ENCODE results near the gene ATG12. TPM values are rescaled to one million over a fixed set of nuclear protein-coding genes. Genes with fewer than 3 reads are reported as not detected.

Gene ATG12
- total and polyA plus RNA-seq, 4 donors = 14.8 to 43.1 (median 24.1) TPM

DNA sequence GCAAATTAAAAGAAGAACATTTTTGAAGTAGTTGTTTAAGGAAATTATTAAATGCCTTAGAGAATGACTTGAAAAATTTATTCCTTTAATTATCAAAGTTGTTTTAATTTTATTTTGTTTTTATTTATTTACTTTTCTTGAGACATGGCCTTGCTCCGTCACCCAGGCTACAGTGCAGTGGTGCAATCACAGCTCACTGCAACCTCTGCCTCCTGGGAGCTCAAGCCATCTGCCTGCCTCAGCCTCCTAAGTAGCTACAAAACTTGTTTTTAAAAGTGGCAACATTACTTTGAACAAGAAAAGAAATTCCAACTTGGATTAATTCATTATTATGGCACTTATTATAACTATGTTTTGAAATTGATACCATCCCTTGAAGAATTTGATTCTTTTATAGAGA, 53.9 kb downstream of the ATG12 start:
- WGBS = 16% methylated on average over 1 of the region's 1 CpG
- Histone ChIP-seq H3K27ac (ENCODE audit: low read depth in 1 of 2, low read length in 2 of 2) (no peak overlapping the region), H3K27me3 (ENCODE audit: control insufficient read depth in 4 of 4, insufficient read depth in 4 of 4, low read length in 3 of 4) (no peaks in the 10 kb centered on the region), H3K4me1 (ENCODE audit: control insufficient read depth in 4 of 4, insufficient read depth in 4 of 4, low read length in 3 of 4) (peaks cover 0 to 10% (median 3%) of the 10 kb centered on the region in 4 donors), H3K4me3 (ENCODE audit: low read depth in 1 of 3, low read length in 3 of 3) (no peak overlapping the region), H3K36me3 (ENCODE audit: control insufficient read depth in 4 of 4, insufficient read depth in 3 of 4, low read depth in 1 of 4, low read length in 3 of 4) (no peaks in the 10 kb centered on the region), H3K9ac (ENCODE audit: low read depth in 1 of 2, low read length in 2 of 2) (no peak overlapping the region), H3K9me3 (ENCODE audit: control insufficient read depth in 4 of 4, low read length in 3 of 4) (no peaks in the 10 kb centered on the region)
- DNase-seq (ENCODE audit: low spot score) = no peak
- no peak for TF ChIP-seq TAF1 (conservative IDR thresholded peaks at IDR 0.05)
- no peak for TF ChIP-seq FOXA2 (IDR thresholded peaks at IDR 0.05)
- TF ChIP-seq, protein P1, sequence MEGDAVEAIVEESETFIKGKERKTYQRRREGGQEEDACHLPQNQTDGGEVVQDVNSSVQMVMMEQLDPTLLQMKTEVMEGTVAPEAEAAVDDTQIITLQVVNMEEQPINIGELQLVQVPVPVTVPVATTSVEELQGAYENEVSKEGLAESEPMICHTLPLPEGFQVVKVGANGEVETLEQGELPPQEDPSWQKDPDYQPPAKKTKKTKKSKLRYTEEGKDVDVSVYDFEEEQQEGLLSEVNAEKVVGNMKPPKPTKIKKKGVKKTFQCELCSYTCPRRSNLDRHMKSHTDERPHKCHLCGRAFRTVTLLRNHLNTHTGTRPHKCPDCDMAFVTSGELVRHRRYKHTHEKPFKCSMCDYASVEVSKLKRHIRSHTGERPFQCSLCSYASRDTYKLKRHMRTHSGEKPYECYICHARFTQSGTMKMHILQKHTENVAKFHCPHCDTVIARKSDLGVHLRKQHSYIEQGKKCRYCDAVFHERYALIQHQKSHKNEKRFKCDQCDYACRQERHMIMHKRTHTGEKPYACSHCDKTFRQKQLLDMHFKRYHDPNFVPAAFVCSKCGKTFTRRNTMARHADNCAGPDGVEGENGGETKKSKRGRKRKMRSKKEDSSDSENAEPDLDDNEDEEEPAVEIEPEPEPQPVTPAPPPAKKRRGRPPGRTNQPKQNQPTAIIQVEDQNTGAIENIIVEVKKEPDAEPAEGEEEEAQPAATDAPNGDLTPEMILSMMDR (IDR thresholded peaks at IDR 0.05; ENCODE audit: low read depth, low read length, missing input control) = no peak
- no peak for TF ChIP-seq RAD21 (IDR thresholded peaks at IDR 0.05)
- TF ChIP-seq RXRA (IDR thresholded peaks at IDR 0.05) = no peak
- TF ChIP-seq REST (IDR thresholded peaks at IDR 0.05) = no peak
- no peak for TF ChIP-seq JUND (IDR thresholded peaks at IDR 0.05)
- no peak for TF ChIP-seq EGR1 (IDR thresholded peaks at IDR 0.05; ENCODE audit: low read depth in 2 of 2)
- TF ChIP-seq HNF4A (conservative IDR thresholded peaks at IDR 0.05) = no peak
- TF ChIP-seq, protein P2, sequence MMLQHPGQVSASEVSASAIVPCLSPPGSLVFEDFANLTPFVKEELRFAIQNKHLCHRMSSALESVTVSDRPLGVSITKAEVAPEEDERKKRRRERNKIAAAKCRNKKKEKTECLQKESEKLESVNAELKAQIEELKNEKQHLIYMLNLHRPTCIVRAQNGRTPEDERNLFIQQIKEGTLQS (IDR thresholded peaks at IDR 0.05) = no peak
- TF ChIP-seq, protein P3, sequence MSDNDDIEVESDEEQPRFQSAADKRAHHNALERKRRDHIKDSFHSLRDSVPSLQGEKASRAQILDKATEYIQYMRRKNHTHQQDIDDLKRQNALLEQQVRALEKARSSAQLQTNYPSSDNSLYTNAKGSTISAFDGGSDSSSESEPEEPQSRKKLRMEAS (IDR thresholded peaks at IDR 0.05) = no peak
- no peak for TF ChIP-seq NR2F2 (IDR thresholded peaks at IDR 0.05)
- no peak for TF ChIP-seq GABPA (IDR thresholded peaks at IDR 0.05 in 1 of 2, conservative IDR thresholded peaks at IDR 0.05 in 1 of 2)
- no peak for TF ChIP-seq FOXA1 (IDR thresholded peaks at IDR 0.05)
- no peak for TF ChIP-seq ZBTB33 (IDR thresholded peaks at IDR 0.05)
- TF ChIP-seq HNF4G (IDR thresholded peaks at IDR 0.05) = no peak
- TF ChIP-seq SP1 (IDR thresholded peaks at IDR 0.05) = no peak
- TF ChIP-seq YY1 (IDR thresholded peaks at IDR 0.05) = no peak

Data from liver (tissue), 9 donors.